IMR-90 (cell line): ENCODE measurements around the gene AP4S1. TPM values are rescaled to one million over a fixed set of nuclear protein-coding genes. Genes with fewer than 3 reads are reported as not detected.

ENCODE experiments used
- ATAC-seq: fragments of 200-7000 bp; cut with Tn5 transposase; 2 replicates; pipeline ENCODE4 v1.9.1; 2020; ENCODE audit warnings: low read depth, mild to moderate bottlenecking, moderate library complexity
- BruUV-seq: library from RNA; stranded (reverse); fragments of 400-500 nt; replicated peaks from 2 replicates; lab custom pipeline; 2021; lab: Mats Ljungman, UMichigan
- CTCF ChIA-PET: fragments of 300-600 bp; formaldehyde crosslinking; extraction: SDS; loops from one replicate; lab custom pipeline; 2021; ENCODE audit warnings: antibody characterized with exemption; lab: Yijun Ruan, JAX
- POLR2A ChIA-PET: fragments of 300-600 bp; sonication (Branson Sonifier 250); formaldehyde crosslinking; loops from one replicate; lab custom pipeline; 2022; ENCODE audit warnings: antibody characterized with exemption; ENCODE audit not compliant: unreplicated experiment; lab: Charles Lee
- DNase-seq: peaks from one replicate; pipeline ENCODE4 v3.0.0; 2013
- H2AFZ ChIP-seq: replicated peaks from 2 replicates; pipeline ENCODE3; 2013; ENCODE audit warnings: low read length, mild to moderate bottlenecking; ENCODE audit not compliant: poor library complexity
- H2AK5ac ChIP-seq: 2 replicates; pipeline ENCODE4 v1.6.1; 2013; ENCODE audit warnings: low read depth, low read length, inconsistent platforms
- H2AK9ac ChIP-seq: replicated peaks from 2 replicates; pipeline ENCODE3; 2013; ENCODE audit warnings: mild to moderate bottlenecking, low read depth, low read length, moderate library complexity; ENCODE audit not compliant: poor library complexity
- H2BK120ac ChIP-seq: 2 replicates; pipeline ENCODE4 v1.6.1; 2013; ENCODE audit warnings: low read depth, low read length, inconsistent platforms
- H2BK15ac ChIP-seq: 3 replicates; pipeline ENCODE4 v1.6.1; 2013; ENCODE audit warnings: low read depth, low read length, inconsistent platforms
- H2BK20ac ChIP-seq: 2 replicates; pipeline ENCODE4 v1.6.1; 2013; ENCODE audit warnings: low read depth, mild to moderate bottlenecking, inconsistent platforms, low read length, moderate library complexity
- H2BK5ac ChIP-seq: 2 replicates; pipeline ENCODE4 v1.6.1; 2013; ENCODE audit warnings: mild to moderate bottlenecking, low read depth, low read length, inconsistent platforms; ENCODE audit not compliant: poor library complexity, severe bottlenecking
- H3K14ac ChIP-seq: replicated peaks from 2 replicates; pipeline ENCODE4 v1.6.1; 2013; ENCODE audit warnings: low read depth, low read length, inconsistent platforms
- H3K18ac ChIP-seq: 2 replicates; pipeline ENCODE4 v1.6.1; 2013; ENCODE audit warnings: low read depth, low read length, control low read depth
- H3K23ac ChIP-seq: 2 replicates; pipeline ENCODE4 v1.6.1; 2013; ENCODE audit warnings: low read depth, low read length, inconsistent platforms
- H3K27ac ChIP-seq: 2 replicates; pipeline ENCODE4 v1.5.1; 2013; ENCODE audit warnings: mild to moderate bottlenecking, control low read depth, low read length; ENCODE audit not compliant: insufficient read depth
- H3K27me3 ChIP-seq: 2 replicates; pipeline ENCODE4 v1.6.1; 2013; ENCODE audit warnings: low read length; ENCODE audit not compliant: control insufficient read depth, insufficient read depth
- H3K36me3 ChIP-seq: 2 replicates; pipeline ENCODE4 v1.6.1; 2013; ENCODE audit warnings: low read length, mixed read lengths; ENCODE audit not compliant: control insufficient read depth, insufficient read depth
- H3K4ac ChIP-seq: 2 replicates; pipeline ENCODE4 v1.6.1; 2013; ENCODE audit warnings: low read depth, low read length, inconsistent platforms
- H3K4me1 ChIP-seq: 2 replicates; pipeline ENCODE4 v1.6.1; 2013; ENCODE audit warnings: low read length, mixed read lengths; ENCODE audit not compliant: control insufficient read depth, insufficient read depth
- H3K4me2 ChIP-seq: 2 replicates; pipeline ENCODE4 v1.6.1; 2013; ENCODE audit warnings: low read depth, mild to moderate bottlenecking, control low read depth, low read length, moderate library complexity
- H3K4me3 ChIP-seq: 2 replicates; pipeline ENCODE4 v1.5.1; 2013; ENCODE audit warnings: low read depth, mild to moderate bottlenecking, control low read depth, low read length, moderate library complexity; ENCODE audit not compliant: insufficient read depth
- H3K56ac ChIP-seq: 2 replicates; pipeline ENCODE4 v1.6.1; 2013; ENCODE audit warnings: low read length, inconsistent platforms; ENCODE audit not compliant: insufficient read depth; ENCODE audit errors: extremely low read depth
- H3K79me1 ChIP-seq, 2 experiments: 2 replicates each; pipeline ENCODE4 v1.6.1; 2013; ENCODE audit warnings: low read length in 2 of 2, inconsistent platforms in 1 of 2, low read depth in 1 of 2
- H3K9ac ChIP-seq: 2 replicates; pipeline ENCODE4 v1.6.1; 2013; ENCODE audit warnings: low read depth, low read length, control low read depth
- H3K9me1 ChIP-seq: 2 replicates; pipeline ENCODE4 v1.6.1; 2013; ENCODE audit warnings: low read length, inconsistent platforms; ENCODE audit not compliant: insufficient read depth
- H3K9me3 ChIP-seq: 2 replicates; pipeline ENCODE4 v1.6.1; 2013; ENCODE audit warnings: low read length; ENCODE audit not compliant: control insufficient read depth, insufficient read depth
- H4K20me1 ChIP-seq: 2 replicates; pipeline ENCODE4 v1.6.1; 2013; ENCODE audit warnings: low read length, inconsistent platforms; ENCODE audit not compliant: insufficient read depth
- H4K5ac ChIP-seq: 2 replicates; pipeline ENCODE4 v1.6.1; 2013; ENCODE audit warnings: mild to moderate bottlenecking, low read depth, low read length, control low read depth
- H4K8ac ChIP-seq, 2 experiments: 2 replicates each; pipeline ENCODE4 v1.6.1; 2013; ENCODE audit warnings: low read depth in 2 of 2, low read length in 2 of 2, control low read depth in 1 of 2, inconsistent platforms in 1 of 2
- H4K91ac ChIP-seq: 2 replicates; pipeline ENCODE4 v1.6.1; 2013; ENCODE audit warnings: low read depth, low read length, inconsistent platforms; ENCODE audit not compliant: insufficient read depth
- CEBPB ChIP-seq: IDR thresholded peaks from 2 replicates; pipeline ENCODE4 v1.6.1; 2012; ENCODE audit warnings: low read depth, low read length, improper control_type of control experiment
- CTCF ChIP-seq: conservative IDR thresholded peaks from 2 replicates; pipeline ENCODE4 v1.5.1; 2012; ENCODE audit warnings: mild to moderate bottlenecking, low read depth, low read length, improper control_type of control experiment
- POLR2A ChIP-seq: IDR thresholded peaks from 2 replicates; pipeline ENCODE4 v1.6.1; 2012; ENCODE audit warnings: mild to moderate bottlenecking, low read depth, low read length
- WGBS, 2 experiments: methylation state at CpG; one replicate each; pipeline versions ENCODE4 v1.1.5 to v1.1.7; 2013; ENCODE audit warnings: missing lambda C conversion rate in 2 of 2; ENCODE audit not compliant: insufficient read length in 1 of 2; ENCODE audit errors: extremely low coverage in 2 of 2; 5-methylcytosine and 5-hydroxymethylcytosine counted together
- dilution Hi-C: fragments of 300-500 bp; cut with HindIII; formaldehyde crosslinking; loops from one replicate; pipeline ENCODE4 v1.14.3; 2018; ENCODE audit warnings: low sequenced_read_pairs; ENCODE audit not compliant: unreplicated experiment
- in situ Hi-C: fragments of 300-500 bp; cut with MboI; formaldehyde crosslinking; loops from 3 replicates; pipeline ENCODE4 v1.14.3; 2019; ENCODE audit warnings: low sequenced_read_pairs, inconsistent platforms, mixed read lengths
- intact Hi-C: fragments of 100-400 bp; cut with micrococcal nuclease; formaldehyde crosslinking; loops from 2 replicates; pipeline ENCODE4 v1.10.0; 2022
- polyA plus RNA-seq, 3 experiments: library from polyadenylated mRNA; depleted of rRNA; stranded (reverse); fragments of >200 nt; gene quantifications; 2 replicates each; pipeline ENCODE4 v1.2.3, GENCODE V29; 2012; ENCODE audit warnings: low replicate concordance in 1 of 3
- total RNA-seq: library from RNA; depleted of rRNA; stranded (reverse); fragments of >200 nt; gene quantifications from 2 replicates; pipeline ENCODE4 v1.2.3, GENCODE V29; 2012

AP4S1 gene
- total and polyA plus RNA-seq, 2 of the 4 experiments (the other 2 are of a cell fraction), result 2.7 to 4.5 TPM

- H2AK5ac ChIP-seq, result no peak overlapping the region
- TF ChIP-seq CTCF, result no peak
- peak; percentile 55; the same call in 1 of the 2 replicates for TF ChIP-seq CEBPB
- no peak for TF ChIP-seq POLR2A
- intact Hi-C loops (no loop called here), dilution Hi-C loops (no loop called here), in situ Hi-C loops (loop anchor here (25.0 kb wide), 1 partner anchor 367 kb away; no protein-coding TSS in a partner anchor)
- no peak overlapping the region for H3K9ac ChIP-seq
- CTCF ChIA-PET, result interaction anchor here (0.6 kb wide), 1 partner anchor 14 kb away, joined by 6 read pairs; no protein-coding TSS in a partner anchor
- peak overlapping the region; percentile 44; the same call in 1 of the 2 replicates for H3K23ac ChIP-seq
- H3K9me3 ChIP-seq, result peaks cover 6% of the 10 kb centered on the region
- H2AK9ac ChIP-seq, result no peak overlapping the region
- H3K27ac ChIP-seq, result no peak overlapping the region
- H3K9me1 ChIP-seq, result peaks cover 14% of the 10 kb centered on the region; the same call in 1 of the 2 replicates
- WGBS, 2 experiments, result no CpG with 5 or more reads among the region's 4 CpGs
- H3K4me1 ChIP-seq, result peaks cover 9% of the 10 kb centered on the region
- H3K4ac ChIP-seq, result no peak overlapping the region
- peaks cover 87% of the 10 kb centered on the region for H4K20me1 ChIP-seq
- H3K27me3 ChIP-seq, result no peaks in the 10 kb centered on the region
- ATAC-seq, result no peak; the same call in 1 of the 2 replicates
- no peak overlapping the region for H2BK20ac ChIP-seq
- H3K14ac ChIP-seq, result no peak overlapping the region
- H3K36me3 ChIP-seq, result peaks cover 6% of the 10 kb centered on the region
- H3K56ac ChIP-seq, result no peak overlapping the region
- peak; percentile 32 for DNase-seq
- H2BK15ac ChIP-seq, result no peak overlapping the region
- H2BK120ac ChIP-seq, result no peak overlapping the region
- no peak overlapping the region for H4K91ac ChIP-seq
- no peak overlapping the region for H4K8ac ChIP-seq
- POLR2A ChIA-PET, result no interaction called here
- peak overlapping the region; percentile 22 for H2BK5ac ChIP-seq
- BruUV-seq, result no TSS peak
- H4K5ac ChIP-seq, result no peak overlapping the region
- H3K79me1 ChIP-seq, result peaks cover 12 to 66% of the 10 kb centered on the region in 2 experiments
- no peak overlapping the region for H3K4me3 ChIP-seq
- H3K18ac ChIP-seq, result no peak overlapping the region
- H3K4me2 ChIP-seq, result peak overlapping the region; percentile 49; the same call in 1 of the 2 replicates
- no peak overlapping the region for H2AFZ ChIP-seq
Observed at GRCh38 chr14:30994681-30995620, 30.5 kb upstream of the AP4S1 start.
